Calu3 (cell line): ENCODE data around the gene PAX8. TPM values are rescaled to one million over a fixed set of nuclear protein-coding genes. Genes with fewer than 3 reads are reported as not detected.

Source experiments
- BruUV-seq: library from RNA; stranded (reverse); fragments of 400-500 nt; replicated peaks from 2 replicates; lab custom pipeline; 2021; lab: Mats Ljungman, UMichigan
- CTCF ChIA-PET: fragments of 300-600 bp; sonication (Branson Sonifier 250); formaldehyde crosslinking; loops from one replicate; lab custom pipeline; 2022; ENCODE audit warnings: antibody characterized with exemption; lab: Charles Lee
- DNase-seq: peaks from one replicate; pipeline ENCODE4 v3.0.0; 2022
- H3K27ac Mint-ChIP-seq: one replicate; pipeline ENCODE4 v1.8.0; 2022; ENCODE audit warnings: mixed read lengths; ENCODE audit not compliant: unreplicated experiment
- H3K27me3 Mint-ChIP-seq: one replicate; pipeline ENCODE4 v1.8.0; 2022; ENCODE audit warnings: mixed read lengths; ENCODE audit not compliant: unreplicated experiment
- H3K36me3 Mint-ChIP-seq: one replicate; pipeline ENCODE4 v1.8.0; 2022; ENCODE audit warnings: mild to moderate bottlenecking, moderate library complexity, mixed read lengths; ENCODE audit not compliant: insufficient read depth, unreplicated experiment
- H3K4me1 Mint-ChIP-seq: one replicate; pipeline ENCODE4 v1.8.0; 2022; ENCODE audit warnings: mild to moderate bottlenecking, low read depth, mixed read lengths; ENCODE audit not compliant: unreplicated experiment
- H3K4me3 Mint-ChIP-seq: one replicate; pipeline ENCODE4 v1.8.0; 2022; ENCODE audit warnings: mild to moderate bottlenecking, low read depth, moderate library complexity, mixed read lengths; ENCODE audit not compliant: unreplicated experiment
- H3K9me3 Mint-ChIP-seq: one replicate; pipeline ENCODE4 v1.8.0; 2022; ENCODE audit warnings: low read depth, mixed read lengths; ENCODE audit not compliant: unreplicated experiment
- CTCF ChIP-seq: fragments of 200-600 bp; IDR thresholded peaks from one replicate; pipeline ENCODE4 v1.8.0; 2022; ENCODE audit warnings: antibody characterized with exemption; ENCODE audit not compliant: unreplicated experiment
- intact Hi-C: fragments of 100-400 bp; cut with micrococcal nuclease; formaldehyde crosslinking; loops from one replicate; pipeline ENCODE4 v1.10.0; 2022; ENCODE audit not compliant: unreplicated experiment
- total RNA-seq: library from RNA; stranded (reverse); gene quantifications from 2 replicates; pipeline ENCODE4 v1.2.3, GENCODE V29; 2022

The PAX8 gene
- total RNA-seq, 1 experiment from 2014 or later = 12.2 TPM

GRCh38 chr2:113209646-113210171, 69.0 kb downstream of the PAX8 start:
- Mint-ChIP-seq H3K27ac (no peak overlapping the region), H3K4me1 (peaks cover 41% of the 10 kb centered on the region), H3K36me3 (peaks cover 6% of the 10 kb centered on the region), H3K27me3 (no peaks in the 10 kb centered on the region), H3K4me3 (no peak overlapping the region), H3K9me3 (no peaks in the 10 kb centered on the region)
- no peak for DNase-seq
- intact Hi-C loops = no loop called here
- BruUV-seq = no TSS peak
- TF ChIP-seq CTCF = no peak
- CTCF ChIA-PET = no interaction called here

GRCh38 chr2:113209011-113209645, 69.6 kb downstream of the PAX8 start:
- no TSS peak for BruUV-seq
- Mint-ChIP-seq H3K4me1 (peaks cover 41% of the 10 kb centered on the region), H3K27ac (no peak overlapping the region), H3K4me3 (no peak overlapping the region), H3K27me3 (no peaks in the 10 kb centered on the region), H3K9me3 (no peaks in the 10 kb centered on the region), H3K36me3 (peaks cover 7% of the 10 kb centered on the region)
- intact Hi-C loops = no loop called here
- CTCF ChIA-PET = interaction anchor here (0.7 kb wide), 1 partner anchor 376 kb away, joined by 3 read pairs; no protein-coding TSS in a partner anchor
- TF ChIP-seq CTCF = no peak
- no peak for DNase-seq

- H3K4me1 Mint-ChIP-seq = peaks cover 41% of the 10 kb centered on the region
- no peak overlapping the region for H3K4me3 Mint-ChIP-seq
- no peaks in the 10 kb centered on the region for H3K27me3 Mint-ChIP-seq
- intact Hi-C loops = no loop called here
- peaks cover 14% of the 10 kb centered on the region for H3K36me3 Mint-ChIP-seq
- TF ChIP-seq CTCF = no peak
- H3K9me3 Mint-ChIP-seq = no peaks in the 10 kb centered on the region
- no peak for DNase-seq
- no peak overlapping the region for H3K27ac Mint-ChIP-seq
- CTCF ChIA-PET = interaction anchor here (0.7 kb wide), 1 partner anchor 375 kb away, joined by 3 read pairs; no protein-coding TSS in a partner anchor
- BruUV-seq = no TSS peak
These were observed 70.3 kb downstream of the PAX8 start for GRCh38 chr2:113208396-113208795.

GRCh38 chr2:113207021-113207420, 71.7 kb downstream of the PAX8 start:
- intact Hi-C loops = no loop called here
- no peak overlapping the region for H3K4me3 Mint-ChIP-seq
- DNase-seq = no peak
- peaks cover 38% of the 10 kb centered on the region for H3K4me1 Mint-ChIP-seq
- TF ChIP-seq CTCF = no peak
- no peaks in the 10 kb centered on the region for H3K9me3 Mint-ChIP-seq
- no TSS peak for BruUV-seq
- peaks cover 24% of the 10 kb centered on the region for H3K36me3 Mint-ChIP-seq
- H3K27ac Mint-ChIP-seq = no peak overlapping the region
- CTCF ChIA-PET = no interaction called here
- H3K27me3 Mint-ChIP-seq = no peaks in the 10 kb centered on the region
